A549 (cell line): ENCODE results near the gene SERPING1. TPM values are rescaled to one million over a fixed set of nuclear protein-coding genes. Genes with fewer than 3 reads are reported as not detected.

ENCODE experiments used
- ATAC-seq, 2 experiments: fragments of 200-7000 bp in 1 of 2; fragments of >200 bp in 1 of 2; cut with Nextera tagmentation in 1 of 2; cut with Tn5 transposase in 1 of 2; 3 replicates each; pipeline versions ENCODE4 v1.8.0 to v1.9.1; 2018 to 2020; ENCODE audit warnings: mild to moderate bottlenecking in 1 of 2, moderate library complexity in 1 of 2
- CTCF ChIA-PET: fragments of 300-600 bp; sonication (Branson Sonifier 250); formaldehyde crosslinking; extraction: SDS; loops from one replicate; lab custom pipeline; 2021; ENCODE audit warnings: antibody characterized with exemption, inconsistent platforms; lab: Yijun Ruan, JAX
- POLR2A ChIA-PET: fragments of 350-600 bp; formaldehyde crosslinking; extraction: SDS; loops from one replicate; lab custom pipeline; 2021; ENCODE audit warnings: antibody characterized with exemption, inconsistent platforms; lab: Yijun Ruan, JAX
- DNase-seq, 2 experiments: peaks; one replicate each; pipeline versions ENCODE4 v3.0.0 to v3.0.0-alpha.2; 2011 to 2016; ENCODE audit warnings: low read depth in 1 of 2, low spot score in 1 of 2
- FAIRE-seq: peaks from 2 replicates; lab custom pipeline; 2011; peaks lifted over from hg19 to GRCh38; lab: Jason Lieb, UNC
- H3K27ac ChIP-seq, 2 experiments: fragments of >200 bp; sonication (Bioruptor Twin); formaldehyde crosslinking; 3 replicates each; pipeline ENCODE4 v1.5.1; 2016 to 2017
- H3K4me1 ChIP-seq: fragments of >200 bp; sonication (Bioruptor Twin); formaldehyde crosslinking; 3 replicates; pipeline ENCODE4 v1.6.1; 2016
- H3K4me2 ChIP-seq: fragments of >200 bp; sonication (Bioruptor Twin); formaldehyde crosslinking; 3 replicates; pipeline ENCODE4 v1.6.1; 2016
- H3K4me3 ChIP-seq: fragments of >200 bp; sonication (Bioruptor Twin); formaldehyde crosslinking; 3 replicates; pipeline ENCODE4 v1.5.1; 2016
- H3K9me3 ChIP-seq: fragments of >200 bp; sonication (Bioruptor Twin); formaldehyde crosslinking; 3 replicates; pipeline ENCODE4 v1.6.1; 2016
- BCL3 ChIP-seq: fragments of >200 bp; sonication (Bioruptor Twin); formaldehyde crosslinking; IDR thresholded peaks from 3 replicates; pipeline ENCODE4 v1.6.1; 2016
- BHLHE40 ChIP-seq: IDR thresholded peaks from 2 replicates; pipeline ENCODE4 v1.6.1; 2012; ENCODE audit warnings: low read depth, low read length, inconsistent platforms
- CHD4 ChIP-seq: fragments of 200-600 bp; sonication (generic); IDR thresholded peaks from 2 replicates; pipeline ENCODE4 v1.6.1; 2016; ENCODE audit warnings: antibody characterized with exemption, mild to moderate bottlenecking, borderline replicate concordance
- EHF ChIP-seq: fragments of 250-450 bp; sonication (Bioruptor Pico); IDR thresholded peaks from 2 replicates; pipeline ENCODE4 v1.5.0; 2020; ENCODE audit warnings: mild to moderate bottlenecking
- EP300 ChIP-seq, 2 experiments: fragments of >200 bp; sonication (Bioruptor Twin); formaldehyde crosslinking; IDR thresholded peaks; 2 replicates in 1 of 2; 3 replicates in 1 of 2; pipeline ENCODE4 v1.6.1; 2016 to 2017
- ESRRA ChIP-seq: fragments of 150-350 bp; IDR thresholded peaks from 2 replicates; pipeline ENCODE4 v1.6.1; 2014; ENCODE audit warnings: mild to moderate bottlenecking, low read length, borderline replicate concordance
- FOSL2 ChIP-seq, 2 experiments: fragments of 450-650 bp in 1 of 2; fragments of >200 bp in 1 of 2; sonication (Bioruptor Twin) in 1 of 2; formaldehyde crosslinking; IDR thresholded peaks; 2 replicates each; pipeline versions ENCODE4 v1.5.0 to v1.6.1; 2016 to 2020; ENCODE audit warnings: mild to moderate bottlenecking in 1 of 2, moderate library complexity in 1 of 2
- HEYL ChIP-seq: fragments of 250-450 bp; sonication (Bioruptor Pico); IDR thresholded peaks from 2 replicates; pipeline ENCODE4 v1.8.0; 2021; ENCODE audit warnings: mild to moderate bottlenecking, moderate library complexity
- HOXB13 ChIP-seq: fragments of 250-450 bp; sonication (Bioruptor Pico); IDR thresholded peaks from 2 replicates; pipeline ENCODE4 v1.5.0; 2020; ENCODE audit warnings: low read depth, mild to moderate bottlenecking, moderate library complexity
- HOXB5 ChIP-seq: fragments of 250-450 bp; sonication (Bioruptor Pico); IDR thresholded peaks from 2 replicates; pipeline ENCODE4 v1.5.0; 2020; ENCODE audit warnings: mild to moderate bottlenecking, moderate library complexity
- JUN ChIP-seq, 2 experiments: fragments of >200 bp; sonication (Bioruptor Twin); formaldehyde crosslinking; IDR thresholded peaks; 2 replicates in 1 of 2; 3 replicates in 1 of 2; pipeline ENCODE4 v1.6.1; 2016 to 2017
- JUNB ChIP-seq: fragments of >200 bp; sonication (Bioruptor Twin); formaldehyde crosslinking; IDR thresholded peaks from 2 replicates; pipeline ENCODE4 v1.6.1; 2016
- KDM5A ChIP-seq: fragments of 200-600 bp; sonication (generic); IDR thresholded peaks from 2 replicates; pipeline ENCODE4 v1.6.1; 2016; ENCODE audit warnings: antibody characterized with exemption, mild to moderate bottlenecking
- MAFK ChIP-seq: fragments of 450-650 bp; IDR thresholded peaks from 2 replicates; pipeline ENCODE4 v1.6.1; 2014; ENCODE audit not compliant: partially characterized antibody
- MAZ ChIP-seq: fragments of 150-350 bp; IDR thresholded peaks from 2 replicates; pipeline ENCODE4 v1.6.1; 2014; ENCODE audit warnings: antibody characterized with exemption, low read depth, low read length, borderline replicate concordance
- MYC ChIP-seq: IDR thresholded peaks from 2 replicates; pipeline ENCODE4 v1.6.1; 2012; ENCODE audit warnings: mild to moderate bottlenecking, inconsistent platforms, low read length, improper control_type of control experiment, borderline replicate concordance
- NPAS2 ChIP-seq: fragments of 250-450 bp; sonication (Bioruptor Pico); IDR thresholded peaks from 2 replicates; pipeline ENCODE4 v1.8.0; 2022; ENCODE audit warnings: mild to moderate bottlenecking, moderate library complexity, borderline replicate concordance
- PBX3 ChIP-seq: IDR thresholded peaks from 2 replicates; pipeline ENCODE4 v1.6.1; 2012
- PHF8 ChIP-seq: fragments of 200-600 bp; sonication (generic); IDR thresholded peaks from 2 replicates; pipeline ENCODE4 v1.6.1; 2016; ENCODE audit warnings: low read depth, mild to moderate bottlenecking, antibody characterized with exemption, moderate library complexity, borderline replicate concordance
- POLR2A ChIP-seq: IDR thresholded peaks from 2 replicates; pipeline ENCODE4 v1.6.1; 2012; ENCODE audit warnings: mild to moderate bottlenecking, low read length
- RAD21 ChIP-seq, 2 experiments: fragments of >200 bp in 1 of 2; sonication (Bioruptor Twin) in 1 of 2; formaldehyde crosslinking in 1 of 2; IDR thresholded peaks in 1 of 2; conservative IDR thresholded peaks in 1 of 2; 2 replicates in 1 of 2; 3 replicates in 1 of 2; pipeline ENCODE4 v1.6.1; 2012 to 2018; ENCODE audit warnings: inconsistent platforms in 1 of 2
- RNF2 ChIP-seq: fragments of 200-600 bp; sonication (generic); IDR thresholded peaks from 2 replicates; pipeline ENCODE4 v1.6.1; 2016; ENCODE audit warnings: low read depth, mild to moderate bottlenecking, antibody characterized with exemption, moderate library complexity, borderline replicate concordance
- SREBF2 ChIP-seq: fragments of 450-650 bp; IDR thresholded peaks from 2 replicates; pipeline ENCODE4 v1.6.1; 2014; ENCODE audit warnings: mild to moderate bottlenecking, moderate library complexity
- WGBS: methylation state at CpG from one replicate; pipeline ENCODE4 v1.1.6; 2017; ENCODE audit errors: missing lambda C conversion rate; 5-methylcytosine and 5-hydroxymethylcytosine counted together
- polyA plus RNA-seq, 4 experiments: library from polyadenylated mRNA; depleted of rRNA in 3 of 4; stranded (reverse); fragments of >200 nt; fragmentation: RNase III in 1 of 4; extraction: RNeasy Plus Mini Kit Qiagen cat#74134 plus additional on column Dnase treatment in 1 of 4; gene quantifications; 2 replicates in 3 of 4; 3 replicates in 1 of 4; pipeline ENCODE4 v1.2.3, GENCODE V29; 2011 to 2017
- TF ChIP-seq, protein P1 (sequence below): fragments of 450-650 bp; IDR thresholded peaks from 2 replicates; pipeline ENCODE4 v1.6.1; 2014; ENCODE audit warnings: antibody characterized with exemption

The SERPING1 gene
- polyA plus RNA-seq, 2 of the 4 experiments (the other 2 are of a cell fraction), result 0.59 to 0.63 TPM

DNA sequence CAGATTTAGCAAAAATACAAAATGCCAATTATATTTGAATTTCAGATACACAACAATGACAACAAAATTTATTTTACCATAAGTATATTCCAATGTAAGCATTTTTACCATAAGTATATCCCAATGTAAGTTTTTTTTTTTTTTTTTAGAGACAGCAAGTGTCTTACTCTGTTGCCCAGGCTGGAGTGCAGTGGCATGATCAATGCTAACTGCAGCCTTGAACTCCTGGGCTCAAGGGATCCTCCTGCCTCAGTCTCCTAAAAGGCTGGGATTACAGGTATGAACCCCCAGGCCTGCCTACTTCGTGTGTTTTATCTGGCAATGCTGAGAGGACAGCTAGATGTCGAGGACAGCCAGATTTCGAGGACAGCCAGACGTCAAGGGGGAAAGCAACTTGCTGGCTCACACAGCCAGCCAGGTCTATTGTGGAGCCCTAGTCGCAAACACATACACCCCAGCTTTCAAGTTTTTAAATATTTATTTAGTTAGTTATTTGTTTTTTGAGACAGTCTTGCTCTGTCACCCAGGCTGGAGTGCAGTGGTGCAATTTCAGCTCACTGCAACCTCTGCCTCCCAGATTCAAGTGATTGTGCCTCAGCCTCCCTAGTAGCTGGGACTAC lies 1.1 kb upstream of the SERPING1 start (continued):
- TF ChIP-seq JUNB, result no peak

GRCh38 chr11:57597916-57598830 lies 688 bp downstream of the SERPING1 start:
- no peak for FAIRE-seq
- no peaks in the 10 kb centered on the region for H3K9me3 ChIP-seq
- peak; percentile 43 to 76; a peak in 5 of 6 replicates for ATAC-seq
- no peak for DNase-seq
- peak overlapping the region; percentile 38 for H3K4me3 ChIP-seq
- TF ChIP-seq KDM5A (no peak), POLR2A (no peak), MAZ (no peak), HOXB5 (CRISPR knock-in tag) (no peak), RNF2 (no peak), SREBF2 (no peak), NPAS2 (CRISPR knock-in tag) (no peak), FOSL2 (IDR thresholded peaks at IDR 0.05) (no peak), FOSL2 (CRISPR knock-in tag; IDR thresholded peaks at IDR 0.05) (no peak), BHLHE40 (no peak), HEYL (CRISPR knock-in tag) (no peak)
- TF ChIP-seq, protein P1, sequence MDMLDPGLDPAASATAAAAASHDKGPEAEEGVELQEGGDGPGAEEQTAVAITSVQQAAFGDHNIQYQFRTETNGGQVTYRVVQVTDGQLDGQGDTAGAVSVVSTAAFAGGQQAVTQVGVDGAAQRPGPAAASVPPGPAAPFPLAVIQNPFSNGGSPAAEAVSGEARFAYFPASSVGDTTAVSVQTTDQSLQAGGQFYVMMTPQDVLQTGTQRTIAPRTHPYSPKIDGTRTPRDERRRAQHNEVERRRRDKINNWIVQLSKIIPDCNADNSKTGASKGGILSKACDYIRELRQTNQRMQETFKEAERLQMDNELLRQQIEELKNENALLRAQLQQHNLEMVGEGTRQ, result no peak
- peak overlapping the region; percentile 50 to 80 for H3K27ac ChIP-seq
- WGBS, result 31% methylated on average over 27 of the region's 33 CpGs
- ChIA-PET CTCF (interaction anchor here (1.0 to 2.1 kb wide), 3 partner anchors 11 to 30 kb away, joined by 3 to 5 read pairs (median 5); partner anchors contain the start of gene UBE2L6), POLR2A (no interaction called here)
- peak overlapping the region; percentile 79 for H3K4me2 ChIP-seq
- peaks cover 7% of the 10 kb centered on the region; the same call in 1 of the 3 replicates for H3K4me1 ChIP-seq

DNA sequence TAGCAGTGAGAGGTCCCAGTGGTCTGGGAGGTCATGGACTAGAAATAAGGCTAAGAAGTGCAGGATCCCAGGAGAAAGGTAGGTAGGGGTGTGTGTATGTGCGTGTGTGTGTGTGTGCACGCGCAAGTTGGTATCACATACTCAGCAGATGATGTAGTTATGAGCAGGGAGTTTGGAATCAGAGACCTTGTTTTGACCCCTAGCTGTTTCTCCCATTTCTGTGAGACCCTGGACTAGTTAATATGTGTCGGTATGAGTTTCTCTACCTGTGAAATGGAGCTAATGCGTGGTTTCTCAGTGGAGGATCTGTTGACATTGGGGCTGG lies 1.3 kb downstream of the SERPING1 start:
- Histone ChIP-seq H3K4me3 (no peak overlapping the region), H3K4me1 (peaks cover 7% of the 10 kb centered on the region; the same call in 1 of the 3 replicates), H3K4me2 (no peak overlapping the region; the same call in 2 of the 3 replicates), H3K27ac (no peak overlapping the region), H3K9me3 (no peaks in the 10 kb centered on the region)
- DNase-seq (no peak), ATAC-seq (no peak; a peak in 1 of 6 replicates), FAIRE-seq (no peak)
- no peak for TF ChIP-seq RAD21 (conservative IDR thresholded peaks at IDR 0.05 in 1 of 2, IDR thresholded peaks at IDR 0.05 in 1 of 2)
- TF ChIP-seq EP300 (IDR thresholded peaks at IDR 0.05), result no peak
- no peak for TF ChIP-seq BCL3
- TF ChIP-seq HOXB13 (CRISPR knock-in tag), result no peak
- no peak for TF ChIP-seq MAFK
- no peak for TF ChIP-seq ESRRA
- no peak for TF ChIP-seq PBX3
- TF ChIP-seq MYC, result no peak
- no peak for TF ChIP-seq KDM5A
- no peak for TF ChIP-seq SREBF2
- no peak for TF ChIP-seq PHF8
- TF ChIP-seq JUN (IDR thresholded peaks at IDR 0.05), result no peak
- no peak for TF ChIP-seq EHF
- TF ChIP-seq CHD4, result no peak
- POLR2A ChIA-PET, result no interaction called here
- 88% methylated on average over 5 of the region's 5 CpGs for WGBS
- CTCF ChIA-PET, result interaction anchor here (1.0 to 2.3 kb wide), 3 partner anchors 10 to 46 kb away, joined by 5 read pairs; partner anchors contain the start of gene UBE2L6
